ENCODE results near the gene FAM53B.

The FAM53B gene

DNA sequence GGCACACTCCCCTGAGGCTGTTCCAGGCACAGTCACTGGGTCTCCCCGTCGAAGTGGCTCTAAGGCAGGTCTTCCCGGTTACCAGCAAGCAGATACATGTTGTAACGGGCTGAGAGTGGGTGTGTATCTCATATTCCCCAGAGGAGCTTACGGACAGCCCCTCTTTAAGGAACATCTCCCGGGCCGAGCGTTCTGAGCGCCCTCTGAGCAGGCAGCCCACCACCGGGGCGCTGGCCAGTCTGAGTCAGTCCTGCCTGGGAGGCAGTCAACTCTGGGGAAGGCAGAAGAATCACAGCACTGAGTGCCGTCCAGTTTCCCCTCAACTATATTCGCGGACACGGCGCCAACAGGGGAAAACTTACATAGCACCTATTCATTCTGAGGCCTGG, 165.2 kb downstream of the FAM53B start:
- Histone ChIP-seq H3K27ac (no peak overlapping the region), H3K4me3 (no peak overlapping the region)
- TF ChIP-seq, protein P1, sequence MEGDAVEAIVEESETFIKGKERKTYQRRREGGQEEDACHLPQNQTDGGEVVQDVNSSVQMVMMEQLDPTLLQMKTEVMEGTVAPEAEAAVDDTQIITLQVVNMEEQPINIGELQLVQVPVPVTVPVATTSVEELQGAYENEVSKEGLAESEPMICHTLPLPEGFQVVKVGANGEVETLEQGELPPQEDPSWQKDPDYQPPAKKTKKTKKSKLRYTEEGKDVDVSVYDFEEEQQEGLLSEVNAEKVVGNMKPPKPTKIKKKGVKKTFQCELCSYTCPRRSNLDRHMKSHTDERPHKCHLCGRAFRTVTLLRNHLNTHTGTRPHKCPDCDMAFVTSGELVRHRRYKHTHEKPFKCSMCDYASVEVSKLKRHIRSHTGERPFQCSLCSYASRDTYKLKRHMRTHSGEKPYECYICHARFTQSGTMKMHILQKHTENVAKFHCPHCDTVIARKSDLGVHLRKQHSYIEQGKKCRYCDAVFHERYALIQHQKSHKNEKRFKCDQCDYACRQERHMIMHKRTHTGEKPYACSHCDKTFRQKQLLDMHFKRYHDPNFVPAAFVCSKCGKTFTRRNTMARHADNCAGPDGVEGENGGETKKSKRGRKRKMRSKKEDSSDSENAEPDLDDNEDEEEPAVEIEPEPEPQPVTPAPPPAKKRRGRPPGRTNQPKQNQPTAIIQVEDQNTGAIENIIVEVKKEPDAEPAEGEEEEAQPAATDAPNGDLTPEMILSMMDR (IDR thresholded peaks at IDR 0.05): no peak
- no peak for DNase-seq (ENCODE audit: low spot score)

DNA sequence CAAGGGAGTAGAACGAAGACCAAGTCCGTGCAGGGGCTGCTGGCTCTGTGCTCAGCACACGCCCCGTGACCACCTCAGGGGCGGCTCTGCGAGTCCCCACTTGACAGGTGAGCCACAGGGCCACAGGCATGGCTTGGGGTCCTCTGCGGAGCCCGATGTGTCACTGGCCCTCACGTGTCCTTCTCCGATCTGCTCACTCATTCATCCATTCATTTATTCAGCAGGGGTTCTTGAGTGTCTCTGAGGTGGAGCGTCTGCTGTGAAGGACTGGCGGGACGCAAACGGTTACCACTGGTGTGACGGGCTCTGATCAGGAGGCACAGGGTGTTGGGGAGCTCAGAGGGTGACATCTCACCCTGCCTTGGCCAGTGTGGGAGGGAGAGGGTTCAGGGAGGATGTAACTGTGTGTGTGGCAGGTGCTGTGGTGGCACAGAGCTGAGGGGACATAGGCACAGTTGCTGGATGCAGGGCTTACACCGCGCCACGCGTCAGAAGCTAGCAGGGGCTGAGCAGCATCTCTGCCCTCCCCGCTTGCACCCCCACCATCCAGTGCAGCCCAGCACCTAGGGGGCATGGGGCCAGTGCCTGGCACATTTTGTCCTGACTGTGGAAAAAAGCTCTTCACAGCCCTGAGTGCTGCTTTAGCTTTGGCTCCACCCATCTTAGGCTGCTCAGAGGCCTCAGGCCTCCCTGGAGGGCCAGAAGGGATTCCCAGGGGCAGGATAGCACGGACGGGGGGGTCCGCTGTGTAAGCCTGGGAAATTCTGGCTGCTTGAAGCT, 165.8 kb downstream of the FAM53B start:
- DNase-seq (ENCODE audit: low spot score): no peak
- Histone ChIP-seq H3K4me3 (no peak overlapping the region), H3K27ac (no peak overlapping the region)
- TF ChIP-seq, protein P1 (IDR thresholded peaks at IDR 0.05): no peak

DNA sequence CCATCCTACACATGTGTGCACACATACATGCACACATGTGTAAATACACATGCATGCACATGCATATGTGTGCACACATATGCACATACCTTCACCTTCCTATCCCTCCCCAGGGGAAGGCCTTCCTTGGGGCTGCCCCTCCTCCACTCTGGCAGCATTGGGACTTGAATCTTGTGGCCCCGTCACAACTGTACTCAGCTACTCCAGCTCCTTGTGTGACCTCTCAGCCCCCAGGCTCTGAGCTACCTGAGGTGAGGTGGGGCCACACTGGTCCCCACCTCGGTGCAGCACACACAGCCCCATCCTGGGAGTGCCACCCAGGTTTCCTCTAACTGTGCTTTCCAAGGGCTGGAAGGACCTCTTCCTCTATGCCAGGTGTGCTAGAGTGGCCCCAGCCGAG, 166.5 kb downstream of the FAM53B start:
- no peak overlapping the region for H3K27ac ChIP-seq
- TF ChIP-seq, protein P1 (IDR thresholded peaks at IDR 0.05): no peak
- no peak overlapping the region for H3K4me3 ChIP-seq
- DNase-seq (ENCODE audit: low spot score): no peak

DNA sequence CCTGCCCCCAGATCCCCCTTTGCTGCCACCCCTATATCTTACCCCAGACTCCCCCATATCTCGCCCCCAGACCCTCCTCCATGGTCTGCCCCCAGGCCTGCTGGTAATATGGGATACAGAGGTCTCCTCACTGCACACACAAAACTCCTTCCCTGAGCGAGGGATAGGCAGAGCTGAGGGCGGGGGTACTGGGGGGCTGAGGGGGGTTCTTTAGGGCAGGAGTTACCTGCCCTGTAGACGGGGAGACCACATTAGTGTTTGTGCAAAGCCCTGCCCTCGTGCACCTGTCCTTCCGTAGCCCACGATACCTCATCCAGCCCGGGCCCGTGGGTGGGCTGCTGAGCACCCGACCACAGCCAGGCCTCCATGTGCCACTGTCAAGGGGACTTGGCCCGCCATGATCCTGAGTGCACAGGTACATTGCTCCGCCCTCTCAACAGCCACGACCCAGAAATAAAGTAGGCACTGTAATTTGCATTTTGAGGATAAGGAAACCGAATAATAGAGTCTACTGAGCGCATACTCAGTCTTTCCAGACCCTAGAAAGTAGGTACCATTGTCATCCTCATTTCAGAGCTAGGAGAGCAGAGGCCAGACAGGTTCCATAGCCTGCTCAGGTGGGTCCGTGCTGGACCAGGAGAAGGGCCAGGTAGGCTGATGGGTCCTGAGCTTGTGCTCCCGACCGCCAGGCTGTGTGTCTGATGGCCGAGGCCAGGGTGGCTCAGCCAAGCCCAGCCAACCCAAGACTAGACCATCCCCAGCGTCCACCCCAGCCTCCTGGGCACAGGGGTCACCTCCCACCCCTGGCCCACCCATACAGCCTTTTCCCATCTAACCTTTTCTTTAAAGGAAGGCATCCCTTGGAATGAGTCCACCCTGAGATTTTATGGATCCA, 167.4 kb downstream of the FAM53B start:
- no peak overlapping the region for H3K4me3 ChIP-seq
- TF ChIP-seq, protein P1 (IDR thresholded peaks at IDR 0.05): no peak
- H3K27ac ChIP-seq: no peak overlapping the region
- no peak for DNase-seq (ENCODE audit: low spot score)

DNA sequence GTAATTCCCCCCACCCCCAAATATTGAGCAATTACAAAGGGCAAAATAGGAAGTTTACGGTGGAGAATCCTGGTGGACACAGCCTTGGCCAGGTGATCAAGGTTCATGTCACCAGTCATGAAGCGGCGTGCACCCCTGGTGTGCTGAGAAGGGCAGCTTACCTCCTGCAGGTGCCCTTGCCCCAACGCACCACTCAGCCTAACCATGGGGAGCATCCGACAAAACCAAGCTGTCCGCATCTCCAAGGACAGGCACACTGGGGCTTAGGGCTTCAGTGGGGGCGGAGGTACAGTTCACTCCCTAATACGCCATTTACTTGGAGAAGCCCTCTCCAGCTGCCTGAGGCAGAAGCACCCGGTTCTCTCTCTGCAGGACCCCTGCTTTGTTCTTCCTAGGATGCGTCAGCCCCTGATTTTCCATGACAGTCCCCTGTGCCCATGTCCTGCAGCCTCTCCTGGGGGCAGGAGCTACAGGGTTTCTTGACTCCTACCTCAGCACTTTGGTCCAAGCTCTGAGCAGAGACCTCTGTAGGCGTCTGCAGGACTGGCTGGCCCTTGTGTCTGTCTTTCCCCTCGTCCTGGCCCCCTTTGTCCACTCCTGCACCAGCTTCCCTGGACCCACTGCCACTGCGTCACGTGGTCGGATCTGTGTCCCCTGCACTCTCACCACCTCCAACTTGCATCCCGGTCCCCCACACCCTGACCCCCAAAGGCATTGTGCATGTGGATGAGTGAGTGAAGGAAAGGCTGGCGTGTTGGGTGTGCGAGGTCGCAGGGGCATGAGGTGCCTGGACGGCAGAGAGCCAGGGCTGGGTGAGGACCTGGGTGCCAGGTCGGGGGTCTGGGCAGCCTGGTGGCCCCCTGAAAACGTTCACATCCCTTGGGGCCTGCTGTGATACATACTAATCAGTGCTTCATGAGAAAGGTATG, 168.8 kb downstream of the FAM53B start:
- no peak overlapping the region for H3K27ac ChIP-seq
- no peak overlapping the region for H3K4me3 ChIP-seq
- no peak for DNase-seq (ENCODE audit: low spot score)
- TF ChIP-seq, protein P1 (IDR thresholded peaks at IDR 0.05): no peak

DNA sequence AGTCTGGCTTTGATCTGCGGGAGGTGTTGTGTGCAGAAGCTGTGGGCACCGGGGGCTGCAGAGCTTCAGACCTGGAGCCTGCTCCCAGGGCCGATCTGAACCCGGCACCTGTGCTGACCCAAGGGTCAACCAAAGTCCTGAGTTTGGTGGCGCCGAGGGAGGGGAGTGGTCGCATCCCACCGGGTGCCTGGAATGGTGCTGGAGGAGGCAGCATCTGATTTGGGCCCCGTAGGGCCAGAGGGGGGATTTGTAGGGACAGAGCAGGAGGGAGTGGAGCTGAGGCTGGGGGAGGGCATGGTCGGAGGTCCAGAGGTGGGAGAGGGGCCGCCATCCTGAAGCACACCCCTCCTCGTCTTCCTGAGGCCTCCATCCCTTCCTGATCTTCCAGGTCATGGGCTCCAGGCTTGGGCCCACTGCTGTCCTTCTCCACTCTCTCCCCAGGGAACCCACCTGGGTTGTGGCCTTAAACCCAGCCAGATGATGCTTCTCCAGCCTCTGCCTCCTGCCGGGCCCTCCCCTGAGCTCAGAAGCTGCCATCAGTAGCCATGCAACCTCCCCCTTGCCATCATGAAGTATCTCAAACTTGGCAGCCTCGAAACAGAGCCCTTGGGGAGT, 169.6 kb downstream of the FAM53B start:
- Histone ChIP-seq H3K4me3 (no peak overlapping the region), H3K27ac (no peak overlapping the region)
- no peak for DNase-seq (ENCODE audit: low spot score)
- TF ChIP-seq, protein P1 (IDR thresholded peaks at IDR 0.05): no peak
